ENCODE data around the gene TRPM3. TPM values are rescaled to one million over a fixed set of nuclear protein-coding genes. Genes with fewer than 3 reads are reported as not detected.

Gene TRPM3
- total and polyA plus RNA-seq, 2 of the 8 experiments (the other 6 are each of a cell fraction or from before 2014, with no cell fraction given): 2.4 to 10.9 TPM

GRCh38 chr9:70534061-70534460 lies 587.4 kb downstream of the TRPM3 start (continued):
- no peak for TF ChIP-seq NRF1 (IDR thresholded peaks at IDR 0.05; ENCODE audit: low read depth, low read length)

Data from H1 (cell line).